Stromal cell of bone marrow (primary cell): Measurements from ENCODE around the gene CCDC70.

Source experiments
- DNase-seq: peaks from one replicate; pipeline ENCODE4 v3.0.0-alpha.2; 2012; ENCODE audit warnings: low read depth

The CCDC70 gene

GRCh38 chr13:51862957-51863356 is 1.2 kb downstream of the CCDC70 start:
- DNase-seq: no peak

GRCh38 chr13:51865838-51866237 is 4.1 kb downstream of the CCDC70 start:
- no peak for DNase-seq

GRCh38 chr13:51867062-51867461 is 5.3 kb downstream of the CCDC70 start:
- DNase-seq: no peak

GRCh38 chr13:51869916-51870315 is 8.1 kb downstream of the CCDC70 start:
- no peak for DNase-seq

GRCh38 chr13:51870616-51871015 is 8.8 kb downstream of the CCDC70 start:
- no peak for DNase-seq

GRCh38 chr13:51873117-51873798 is 11.5 kb downstream of the CCDC70 start:
- no peak for DNase-seq

- DNase-seq: no peak
These were observed 12.1 kb downstream of the CCDC70 start for GRCh38 chr13:51873837-51874236.

GRCh38 chr13:51874651-51875050 is 12.9 kb downstream of the CCDC70 start:
- no peak for DNase-seq

GRCh38 chr13:51879133-51879532 is 17.4 kb downstream of the CCDC70 start:
- no peak for DNase-seq

GRCh38 chr13:51881296-51881695 is 19.5 kb downstream of the CCDC70 start:
- DNase-seq: no peak

GRCh38 chr13:51882570-51883225 is 20.9 kb downstream of the CCDC70 start:
- DNase-seq: no peak

GRCh38 chr13:51883226-51883600 is 21.4 kb downstream of the CCDC70 start:
- no peak for DNase-seq

GRCh38 chr13:51885651-51886050 is 23.9 kb downstream of the CCDC70 start:
- DNase-seq: no peak

GRCh38 chr13:51887468-51887867 is 25.7 kb downstream of the CCDC70 start:
- no peak for DNase-seq

GRCh38 chr13:51892657-51893056 is 30.9 kb downstream of the CCDC70 start:
- no peak for DNase-seq

GRCh38 chr13:51894239-51894638 is 32.5 kb downstream of the CCDC70 start:
- DNase-seq: no peak

GRCh38 chr13:51895906-51896888 is 34.4 kb downstream of the CCDC70 start:
- peak; percentile 20 for DNase-seq

GRCh38 chr13:51900471-51900870 is 38.7 kb downstream of the CCDC70 start:
- DNase-seq: no peak

- no peak for DNase-seq
These were observed 41.0 kb downstream of the CCDC70 start for GRCh38 chr13:51902776-51903175.

- no peak for DNase-seq
These were observed 44.0 kb downstream of the CCDC70 start for GRCh38 chr13:51905787-51906186.

- DNase-seq: no peak
These were observed 44.8 kb downstream of the CCDC70 start for GRCh38 chr13:51906581-51906980.

- no peak for DNase-seq
These were observed 45.4 kb downstream of the CCDC70 start for GRCh38 chr13:51907040-51907732.
